ENCODE measurements around the gene IL17C.

IL17C gene

GRCh38 chr16:88610909-88611812 is 27.2 kb upstream of the IL17C start:
- Histone ChIP-seq H3K36me3 (replicated peaks) (peaks cover 33% of the 10 kb centered on the region), H3K27me3 (replicated peaks) (no peaks in the 10 kb centered on the region), H3K27ac (no peak overlapping the region), H3K4me3 (ENCODE audit: low read depth, low read length) (no peak overlapping the region)
- in situ Hi-C loops (cut with HindIII; ENCODE audit: low pct_ligation_motif_present, low sequenced_read_pairs) = no loop called here
- TF ChIP-seq CTCF (IDR thresholded peaks at IDR 0.05; ENCODE audit: low read depth, low read length, missing control alignments) = no peak
- DNase-seq = no peak

- Histone ChIP-seq H3K27ac (no peak overlapping the region), H3K27me3 (replicated peaks) (no peaks in the 10 kb centered on the region), H3K4me3 (ENCODE audit: low read depth, low read length) (no peak overlapping the region), H3K36me3 (replicated peaks) (peaks cover 30% of the 10 kb centered on the region)
- in situ Hi-C loops (cut with HindIII; ENCODE audit: low pct_ligation_motif_present, low sequenced_read_pairs) = no loop called here
- no peak for DNase-seq
- no peak for TF ChIP-seq CTCF (IDR thresholded peaks at IDR 0.05; ENCODE audit: low read depth, low read length, missing control alignments)
Measured at GRCh38 chr16:88613293-88613692, 25.1 kb upstream of the IL17C start.

DNA sequence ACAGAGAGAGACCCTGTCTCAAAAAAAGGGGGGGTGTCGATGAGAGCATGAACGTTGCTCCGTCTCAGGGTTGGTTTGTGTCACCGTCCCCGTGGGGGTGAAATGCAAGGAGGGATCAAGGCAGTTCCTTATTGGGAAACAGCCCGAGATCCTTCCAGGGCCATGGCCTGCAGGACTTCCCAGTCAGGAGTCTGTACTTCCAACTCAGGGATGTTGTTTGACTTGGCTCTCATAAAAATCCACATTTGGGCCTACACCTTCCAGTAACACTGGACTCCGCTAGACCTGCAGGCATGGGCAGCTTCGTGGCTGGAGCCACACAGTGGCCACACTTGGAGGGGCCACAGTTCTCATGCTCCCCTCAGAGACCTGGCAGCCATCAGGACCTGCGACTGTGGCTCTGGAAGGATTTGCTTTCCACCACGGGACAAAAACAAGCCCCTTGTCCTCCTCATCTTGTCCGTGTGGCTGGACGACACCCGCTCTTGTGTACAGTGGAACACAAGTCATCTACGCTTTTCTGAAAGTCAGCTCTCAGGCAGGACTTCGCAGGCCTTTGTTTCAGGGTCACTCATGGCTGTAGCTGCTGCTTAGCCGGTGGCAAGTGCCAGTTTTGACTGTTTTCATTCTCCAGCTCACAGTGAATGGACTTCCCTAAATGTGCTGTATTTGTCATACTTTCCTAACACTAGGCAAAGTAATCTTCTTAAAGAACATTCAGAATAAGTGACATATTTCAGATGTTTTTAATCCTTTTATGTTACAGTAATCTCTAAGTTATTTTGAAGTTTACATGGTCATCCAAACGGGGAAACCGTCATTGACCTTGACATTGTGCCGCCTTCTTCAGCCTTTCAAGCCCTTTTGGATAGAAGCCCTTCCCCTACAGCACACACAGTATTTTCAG is 24.2 kb upstream of the IL17C start:
- no peaks in the 10 kb centered on the region for H3K27me3 ChIP-seq (replicated peaks)
- in situ Hi-C loops (cut with HindIII; ENCODE audit: low pct_ligation_motif_present, low sequenced_read_pairs) = no loop called here
- H3K4me3 ChIP-seq (ENCODE audit: low read depth, low read length) = no peak overlapping the region
- DNase-seq = no peak
- peaks cover 28% of the 10 kb centered on the region for H3K36me3 ChIP-seq (replicated peaks)
- no peak for TF ChIP-seq CTCF (IDR thresholded peaks at IDR 0.05; ENCODE audit: low read depth, low read length, missing control alignments)
- no peak overlapping the region for H3K27ac ChIP-seq

DNA sequence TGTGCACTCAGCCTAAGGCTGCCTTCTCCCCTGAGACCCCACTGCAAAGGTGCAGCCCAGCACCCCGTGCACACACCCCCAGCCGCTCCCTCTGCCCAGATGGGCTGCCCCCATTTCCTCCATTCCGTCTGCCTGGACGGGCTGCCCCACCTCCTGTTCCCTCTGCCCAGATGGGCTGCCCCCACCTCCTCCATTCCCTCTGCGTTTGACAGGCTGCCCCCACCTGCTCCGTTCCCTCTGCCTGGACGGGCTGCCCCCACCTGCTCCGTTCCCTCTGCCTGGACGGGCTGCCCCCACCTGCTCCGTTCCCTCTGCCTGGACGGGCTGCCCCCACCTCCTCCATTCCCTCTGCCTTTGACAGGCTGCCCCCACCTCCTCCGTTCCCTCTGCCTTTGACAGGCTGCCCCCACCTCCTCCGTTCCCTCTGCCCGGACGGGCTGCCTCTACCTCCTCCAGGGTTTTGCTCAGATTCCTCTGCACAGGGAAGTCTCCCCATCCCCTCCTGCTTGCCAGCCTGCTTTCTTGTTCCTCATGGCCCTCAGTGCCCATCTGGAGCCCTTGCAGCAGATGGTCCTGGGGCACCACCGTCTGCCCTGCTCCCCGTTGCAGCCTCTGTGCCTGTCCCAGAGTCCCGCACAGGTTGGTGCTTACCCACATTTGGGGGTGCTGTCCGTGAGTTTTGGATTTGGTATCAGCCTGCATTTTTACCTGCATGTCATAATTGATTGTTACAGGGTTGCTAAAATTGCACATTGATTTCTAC is 23.4 kb upstream of the IL17C start:
- peaks cover 23% of the 10 kb centered on the region for H3K36me3 ChIP-seq (replicated peaks)
- in situ Hi-C loops (cut with HindIII; ENCODE audit: low pct_ligation_motif_present, low sequenced_read_pairs) = no loop called here
- H3K27ac ChIP-seq = no peak overlapping the region
- TF ChIP-seq CTCF (IDR thresholded peaks at IDR 0.05; ENCODE audit: low read depth, low read length, missing control alignments) = no peak
- DNase-seq = no peak
- H3K4me3 ChIP-seq (ENCODE audit: low read depth, low read length) = no peak overlapping the region
- no peaks in the 10 kb centered on the region for H3K27me3 ChIP-seq (replicated peaks)

GRCh38 chr16:88616320-88616719 is 22.1 kb upstream of the IL17C start:
- Histone ChIP-seq H3K36me3 (replicated peaks) (peaks cover 10% of the 10 kb centered on the region), H3K27me3 (replicated peaks) (no peaks in the 10 kb centered on the region), H3K4me3 (ENCODE audit: low read depth, low read length) (no peak overlapping the region), H3K27ac (no peak overlapping the region)
- no peak for TF ChIP-seq CTCF (IDR thresholded peaks at IDR 0.05; ENCODE audit: low read depth, low read length, missing control alignments)
- in situ Hi-C loops (cut with HindIII; ENCODE audit: low pct_ligation_motif_present, low sequenced_read_pairs) = no loop called here
- DNase-seq = no peak

Data from brain microvascular endothelial cell (primary cell).